Amniotic epithelial cell (primary cell): ENCODE measurements around the gene MS4A12.
"Not testable (repeated sequence)": the region's sequence is repeated elsewhere in the genome, so short reads cannot be mapped to it uniquely, and the experiment has no call there.

Experiments
- DNase-seq: peaks from one replicate; pipeline ENCODE4 v3.0.0-alpha.2; 2010; ENCODE audit warnings: low read depth

MS4A12 gene, protein sequence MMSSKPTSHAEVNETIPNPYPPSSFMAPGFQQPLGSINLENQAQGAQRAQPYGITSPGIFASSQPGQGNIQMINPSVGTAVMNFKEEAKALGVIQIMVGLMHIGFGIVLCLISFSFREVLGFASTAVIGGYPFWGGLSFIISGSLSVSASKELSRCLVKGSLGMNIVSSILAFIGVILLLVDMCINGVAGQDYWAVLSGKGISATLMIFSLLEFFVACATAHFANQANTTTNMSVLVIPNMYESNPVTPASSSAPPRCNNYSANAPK

DNA sequence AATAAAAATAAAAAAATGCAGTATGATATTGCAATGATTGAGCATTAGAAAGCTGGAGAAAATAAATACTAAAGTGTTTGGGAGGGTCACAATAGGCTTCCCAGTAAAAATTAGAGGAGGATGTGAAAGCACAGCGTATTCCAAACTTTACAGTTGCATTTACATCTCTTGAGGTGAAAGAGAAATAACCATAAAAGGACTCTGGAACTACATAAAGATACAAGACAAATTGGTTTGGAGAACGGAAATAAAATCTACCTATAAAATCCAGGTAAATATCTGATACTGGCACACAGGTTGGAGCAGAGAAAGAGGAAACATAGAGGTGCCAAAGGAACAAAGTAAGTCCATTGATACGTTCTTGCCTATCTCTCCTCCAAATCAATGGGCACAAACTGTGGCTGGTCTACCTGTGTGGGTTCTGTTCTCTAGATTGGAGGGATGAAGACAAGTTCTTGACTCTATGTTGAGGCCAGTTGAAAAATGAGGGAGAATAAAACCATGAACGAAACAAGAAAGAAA, at the start of gene MS4A12:
MS4A12 (plus strand) TSS at position 291 of the 522 bp plus-strand sequence. CDS start 4,541 bp downstream, outside the sequence.
- no peak for DNase-seq

DNA sequence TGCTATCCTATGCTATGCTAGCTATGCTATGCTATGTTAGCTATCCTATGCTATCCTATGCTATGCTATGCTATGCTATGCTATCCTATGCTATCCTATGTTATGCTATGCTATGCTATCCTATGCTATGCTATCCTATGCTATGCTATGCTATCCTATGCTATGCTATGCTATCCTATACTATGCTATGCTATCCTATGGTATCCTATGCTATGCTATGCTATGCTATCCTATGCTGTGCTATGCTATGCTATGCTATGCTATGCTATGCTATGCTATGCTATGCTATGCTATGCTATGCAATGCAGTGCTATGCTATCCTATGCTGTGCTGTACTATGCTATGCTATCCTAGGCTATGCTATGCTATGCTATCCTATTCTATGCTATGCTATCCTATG, 45.5 kb upstream of the MS4A12 start:
- DNase-seq: no peak

DNA sequence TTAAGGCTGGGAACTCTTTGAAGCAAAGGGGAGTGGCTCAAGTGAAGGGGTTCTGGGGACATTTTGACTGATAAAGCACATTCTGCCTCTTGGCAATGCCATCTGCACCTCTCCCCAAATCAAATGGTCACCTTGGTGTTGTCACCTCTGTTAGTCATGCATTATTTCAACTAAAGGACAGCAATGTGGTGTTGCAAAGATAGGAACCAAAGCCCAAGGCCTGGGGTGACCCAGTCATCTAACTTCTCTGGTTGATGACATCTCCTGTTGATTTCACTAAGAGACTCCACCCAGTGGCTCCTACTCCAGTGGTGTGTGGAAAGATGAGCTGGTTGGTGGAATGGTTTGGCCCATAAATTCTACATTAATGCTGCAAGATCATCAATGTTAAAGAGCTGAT, 44.7 kb upstream of the MS4A12 start:
- DNase-seq: no peak

- DNase-seq: not testable (repeated sequence)
These were observed 41.4 kb upstream of the MS4A12 start for GRCh38 chr11:60451185-60451584.

GRCh38 chr11:60454212-60454611, 38.4 kb upstream of the MS4A12 start:
- DNase-seq: no peak

DNA sequence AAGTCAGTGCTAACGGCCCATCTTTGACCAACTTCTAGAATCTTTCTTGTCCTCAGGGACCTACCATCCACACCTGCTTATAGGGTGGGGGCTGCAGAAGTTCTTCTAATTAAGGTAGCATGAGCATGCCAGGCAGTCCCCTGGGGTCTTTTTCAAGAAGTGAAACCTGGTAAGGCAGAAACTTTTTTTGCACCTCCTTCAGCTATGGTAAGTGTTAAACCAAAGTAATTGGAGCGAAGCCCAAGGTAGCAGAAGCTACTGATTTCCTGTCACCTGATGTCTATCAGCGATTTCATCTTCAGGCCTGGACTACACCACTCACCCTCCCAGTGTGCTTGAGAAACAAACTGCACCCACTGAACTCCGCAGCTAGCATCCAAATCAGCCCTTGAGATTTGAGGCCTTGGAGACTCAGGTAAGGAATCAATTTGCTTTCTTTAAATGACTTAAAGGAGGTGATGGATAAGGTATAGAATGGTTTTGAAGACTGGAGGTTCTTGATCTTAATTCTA, 37.0 kb upstream of the MS4A12 start, which contains the start of gene MS4A1:
MS4A1 (plus strand) TSS at position 317 of the 512 bp plus-strand sequence. CDS start 6,528 bp downstream, outside the sequence.
- DNase-seq: no peak

GRCh38 chr11:60457576-60457975, 35.0 kb upstream of the MS4A12 start:
- DNase-seq: no peak

GRCh38 chr11:60459345-60459744, 33.2 kb upstream of the MS4A12 start:
- no peak for DNase-seq

GRCh38 chr11:60468829-60469228, 23.7 kb upstream of the MS4A12 start:
- DNase-seq: no peak

DNA sequence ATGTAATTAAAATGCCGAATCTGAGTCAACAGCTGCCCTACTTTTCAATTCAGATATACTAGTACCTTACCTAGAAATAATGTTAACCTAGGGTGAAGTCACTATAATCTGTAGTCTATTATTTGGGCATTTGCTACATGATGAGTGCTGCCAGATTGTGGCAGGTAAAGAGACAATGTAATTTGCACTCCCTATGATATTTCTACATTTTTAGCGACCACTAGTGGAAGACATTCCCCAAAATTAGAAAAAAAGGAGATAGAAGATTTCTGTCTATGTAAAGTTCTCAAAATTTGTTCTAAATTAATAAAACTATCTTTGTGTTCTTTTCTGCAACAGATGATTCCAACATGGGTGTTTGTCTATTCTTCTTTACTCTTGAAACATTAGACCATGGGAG, 22.9 kb upstream of the MS4A12 start:
- no peak for DNase-seq

DNA sequence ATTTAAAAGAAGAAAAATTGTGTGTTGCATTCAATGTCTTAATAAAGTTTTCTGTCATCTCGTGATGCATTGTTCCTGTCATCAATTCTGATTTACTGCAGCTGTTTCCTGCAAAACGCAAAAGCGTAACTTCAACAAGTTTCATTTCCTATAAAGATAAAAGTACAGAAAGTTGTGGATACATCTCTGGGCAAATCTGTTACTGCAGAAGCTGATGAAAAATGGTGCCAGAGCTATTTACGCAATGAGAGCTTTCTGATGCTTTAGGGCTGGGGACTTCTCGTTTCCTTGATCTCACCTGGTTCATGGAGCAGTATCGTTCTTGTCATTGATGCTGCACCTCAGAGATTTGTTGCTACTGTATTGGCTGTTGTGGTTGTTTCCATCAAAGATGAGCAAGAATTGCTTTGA, 15.5 kb upstream of the MS4A12 start:
- DNase-seq: no peak

GRCh38 chr11:60482361-60482760, 10.2 kb upstream of the MS4A12 start:
- no peak for DNase-seq

- DNase-seq: no peak
These were observed 6.6 kb upstream of the MS4A12 start for GRCh38 chr11:60485987-60486386.

GRCh38 chr11:60493454-60493853, 876 bp downstream of the MS4A12 start:
- DNase-seq: no peak

- no peak for DNase-seq
These were observed 5.8 kb downstream of the MS4A12 start for GRCh38 chr11:60498399-60498798.

GRCh38 chr11:60498853-60499252, 6.3 kb downstream of the MS4A12 start:
- DNase-seq: no peak

- no peak for DNase-seq
These were observed 7.8 kb downstream of the MS4A12 start for GRCh38 chr11:60500276-60500910.

GRCh38 chr11:60502221-60502775, 9.7 kb downstream of the MS4A12 start:
- no peak for DNase-seq

GRCh38 chr11:60504219-60504905, 11.8 kb downstream of the MS4A12 start:
- DNase-seq: no peak

GRCh38 chr11:60509609-60510008, 17.0 kb downstream of the MS4A12 start:
- not testable (repeated sequence) for DNase-seq

DNA sequence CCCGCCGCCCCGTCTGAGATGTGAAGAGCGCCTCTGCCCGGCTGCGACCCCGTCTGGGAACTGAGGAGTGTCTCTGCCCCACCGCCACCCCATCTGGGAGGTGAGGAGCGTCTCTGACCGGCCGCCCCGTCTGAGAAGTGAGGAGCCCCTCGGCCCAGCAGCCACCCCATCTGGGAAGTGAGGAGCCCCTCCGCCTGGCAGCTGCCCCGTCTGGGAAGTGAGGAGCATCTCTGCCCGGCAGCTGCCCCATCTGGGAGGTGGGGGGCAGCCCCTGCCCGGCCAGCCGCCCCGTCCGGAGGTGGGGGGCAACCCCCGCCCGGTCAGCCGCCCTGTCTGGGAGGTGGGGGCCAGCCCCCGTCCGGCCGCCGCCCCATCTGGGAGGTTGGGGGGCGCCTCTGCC, 17.6 kb downstream of the MS4A12 start:
- not testable (repeated sequence) for DNase-seq

GRCh38 chr11:60511393-60511792, 18.8 kb downstream of the MS4A12 start:
- no peak for DNase-seq
